H1 (cell line): ENCODE data around the gene HIPK2. TPM values are rescaled to one million over a fixed set of nuclear protein-coding genes. Genes with fewer than 3 reads are reported as not detected.

Source experiments
- CTCF ChIA-PET: fragments of 300-600 bp; sonication (Branson Sonifier 250); formaldehyde crosslinking; loops from one replicate; lab custom pipeline; 2021; ENCODE audit not compliant: partially characterized antibody; lab: Charles Lee
- POLR2A ChIA-PET: fragments of 300-600 bp; sonication (Branson Sonifier 250); formaldehyde crosslinking; loops from one replicate; lab custom pipeline; 2021; ENCODE audit warnings: inconsistent platforms; ENCODE audit not compliant: partially characterized antibody; lab: Charles Lee
- DNase-seq, 2 experiments: peaks; one replicate each; pipeline versions ENCODE4 v3.0.0 to v3.0.0-alpha.2; 2010 to 2022; ENCODE audit warnings: low spot score in 2 of 2, low read depth in 1 of 2, mixed read lengths in 1 of 2
- FAIRE-seq: peaks from 2 replicates; lab custom pipeline; 2011; peaks lifted over from hg19 to GRCh38; lab: Jason Lieb, UNC
- H2AFZ ChIP-seq: 2 replicates; pipeline ENCODE4 v1.8.1; 2012; ENCODE audit warnings: low read length, inconsistent platforms
- H2AK5ac ChIP-seq: 2 replicates; pipeline ENCODE4 v1.6.1; 2013; ENCODE audit warnings: low read depth, low read length
- H2BK120ac ChIP-seq: replicated peaks from 2 replicates; pipeline ENCODE3; 2013; ENCODE audit warnings: low read depth, low read length, inconsistent platforms
- H2BK12ac ChIP-seq: 2 replicates; pipeline ENCODE4 v1.6.1; 2013; ENCODE audit warnings: low read depth, low read length
- H2BK15ac ChIP-seq: 2 replicates; pipeline ENCODE4 v1.6.1; 2013; ENCODE audit warnings: low read length
- H2BK20ac ChIP-seq: 2 replicates; pipeline ENCODE4 v1.6.1; 2013; ENCODE audit warnings: low read length
- H2BK5ac ChIP-seq: 2 replicates; pipeline ENCODE4 v1.6.1; 2013; ENCODE audit warnings: low read depth, low read length
- H3K14ac ChIP-seq: 2 replicates; pipeline ENCODE4 v1.6.1; 2013; ENCODE audit warnings: inconsistent platforms; ENCODE audit not compliant: insufficient read length
- H3K18ac ChIP-seq: 2 replicates; pipeline ENCODE4 v1.6.1; 2013; ENCODE audit warnings: low read length; ENCODE audit errors: extremely low read depth
- H3K23ac ChIP-seq: 2 replicates; pipeline ENCODE4 v1.6.1; 2013; ENCODE audit warnings: inconsistent platforms; ENCODE audit not compliant: insufficient read length
- H3K23me2 ChIP-seq: 2 replicates; pipeline ENCODE4 v1.6.1; 2013; ENCODE audit warnings: low read depth, low read length
- H3K27ac ChIP-seq: 2 replicates; pipeline ENCODE4 v1.6.1; 2011; ENCODE audit warnings: low read depth, low read length, inconsistent platforms
- H3K27me3 ChIP-seq, 4 experiments: replicated peaks in 1 of 4; 1 replicate in 1 of 4; 2 replicates in 3 of 4; pipeline versions ENCODE4 v1.6.1 to v1.8.1; 2011 to 2013; ENCODE audit warnings: low read length in 3 of 4, mild to moderate bottlenecking in 3 of 4, inconsistent platforms in 2 of 4, mixed read lengths in 2 of 4, moderate library complexity in 1 of 4; ENCODE audit not compliant: control insufficient read depth in 3 of 4, insufficient read depth in 3 of 4; ENCODE audit errors: extremely low read depth in 1 of 4
- H3K36me3 ChIP-seq, 4 experiments: 2 replicates each; pipeline versions ENCODE4 v1.6.1 to v1.8.1; 2011 to 2013; ENCODE audit warnings: mild to moderate bottlenecking in 4 of 4, low read length in 3 of 4, moderate library complexity in 2 of 4, control low read depth in 1 of 4, inconsistent platforms in 1 of 4; ENCODE audit not compliant: insufficient read depth in 4 of 4, control insufficient read depth in 2 of 4
- H3K4ac ChIP-seq: replicated peaks from 2 replicates; pipeline ENCODE3; 2013; ENCODE audit warnings: low read length, low read depth, mixed read lengths, inconsistent platforms; ENCODE audit not compliant: insufficient read length
- H3K4me1 ChIP-seq, 4 experiments: replicated peaks in 1 of 4; 1 replicate in 1 of 4; 2 replicates in 3 of 4; pipeline versions ENCODE4 v1.6.1 to v1.8.1; 2011 to 2013; ENCODE audit warnings: low read length in 3 of 4, inconsistent platforms in 2 of 4, mixed read lengths in 1 of 4; ENCODE audit not compliant: insufficient read depth in 4 of 4, control insufficient read depth in 3 of 4
- H3K4me2 ChIP-seq, 2 experiments: 2 replicates each; pipeline versions ENCODE4 v1.6.1 to v1.8.1; 2011 to 2013; ENCODE audit warnings: low read depth in 2 of 2, low read length in 2 of 2, control low read depth in 1 of 2, inconsistent platforms in 1 of 2, mild to moderate bottlenecking in 1 of 2; ENCODE audit not compliant: insufficient read depth in 1 of 2
- H3K4me3 ChIP-seq, 4 experiments: fragments of 200-600, 300-600 bp in 1 of 4; sonication (generic), shearing (Covaris generic), sonication (Bioruptor Twin) in 1 of 4; 2 replicates each; pipeline versions ENCODE4 v1.5.1 to v1.8.1; 2011 to 2016; ENCODE audit warnings: low read length in 4 of 4, low read depth in 3 of 4, control low read depth in 2 of 4, inconsistent platforms in 2 of 4, mild to moderate bottlenecking in 2 of 4, mixed read lengths in 1 of 4, moderate library complexity in 1 of 4; ENCODE audit not compliant: insufficient read depth in 2 of 4; ENCODE audit errors: extremely low read depth in 1 of 4
- H3K56ac ChIP-seq: replicated peaks from 2 replicates; pipeline ENCODE3; 2013; ENCODE audit warnings: low read depth, mild to moderate bottlenecking, mixed read lengths, low read length, inconsistent platforms; ENCODE audit not compliant: insufficient read length
- H3K79me1 ChIP-seq: 2 replicates; pipeline ENCODE4 v1.6.1; 2013; ENCODE audit warnings: low read depth, low read length, control low read depth
- H3K79me2 ChIP-seq, 2 experiments: 2 replicates each; pipeline versions ENCODE4 v1.6.1 to v1.8.1; 2012 to 2013; ENCODE audit warnings: low read length in 2 of 2, mild to moderate bottlenecking in 2 of 2, inconsistent platforms in 1 of 2; ENCODE audit not compliant: insufficient read depth in 2 of 2, control insufficient read depth in 1 of 2
- H3K9ac ChIP-seq, 4 experiments: replicated peaks in 1 of 4; 1 replicate in 1 of 4; 2 replicates in 3 of 4; pipeline versions ENCODE4 v1.6.1 to v1.8.1; 2011 to 2013; ENCODE audit warnings: low read depth in 3 of 4, low read length in 3 of 4, control low read depth in 2 of 4, mild to moderate bottlenecking in 2 of 4, moderate library complexity in 2 of 4, inconsistent platforms in 1 of 4; ENCODE audit errors: extremely low read depth in 1 of 4
- H3K9me3 ChIP-seq, 2 experiments: 2 replicates each; pipeline versions ENCODE4 v1.6.1 to v1.8.1; 2012 to 2013; ENCODE audit warnings: mild to moderate bottlenecking in 2 of 2, moderate library complexity in 2 of 2, control low read depth in 1 of 2, inconsistent platforms in 1 of 2, low read depth in 1 of 2, low read length in 1 of 2, mixed read lengths in 1 of 2; ENCODE audit not compliant: insufficient read depth in 2 of 2
- H4K20me1 ChIP-seq, 2 experiments: replicated peaks in 1 of 2; 2 replicates each; pipeline versions ENCODE3 to v1.8.1; 2011 to 2013; ENCODE audit warnings: inconsistent platforms in 2 of 2, low read length in 2 of 2, mild to moderate bottlenecking in 1 of 2; ENCODE audit not compliant: insufficient read depth in 2 of 2, control insufficient read depth in 1 of 2
- H4K5ac ChIP-seq: 2 replicates; pipeline ENCODE4 v1.6.1; 2013; ENCODE audit warnings: low read length, low read depth, mixed read lengths, inconsistent platforms; ENCODE audit not compliant: insufficient read length
- H4K8ac ChIP-seq: 2 replicates; pipeline ENCODE4 v1.8.0; 2013; ENCODE audit warnings: mild to moderate bottlenecking, moderate library complexity, low read length, inconsistent platforms; ENCODE audit not compliant: insufficient read depth; ENCODE audit errors: extremely low read depth
- H4K91ac ChIP-seq: replicated peaks from 2 replicates; pipeline ENCODE3; 2013; ENCODE audit warnings: low read length, mixed read lengths, inconsistent platforms; ENCODE audit not compliant: insufficient read length
- GTF2F1 ChIP-seq: IDR thresholded peaks from 2 replicates; pipeline ENCODE4 v1.6.1; 2012; ENCODE audit warnings: low read depth, low read length, improper control_type of control experiment, borderline replicate concordance
- JUND ChIP-seq: IDR thresholded peaks from 2 replicates; pipeline ENCODE4 v1.6.1; 2011; ENCODE audit warnings: mild to moderate bottlenecking, improper control_type of control experiment, low read length
- MAFK ChIP-seq: IDR thresholded peaks from 2 replicates; pipeline ENCODE4 v1.6.1; 2012; ENCODE audit warnings: low read depth, mild to moderate bottlenecking, improper control_type of control experiment, low read length
- PHF8 ChIP-seq: fragments of 200-600 bp; sonication (generic); conservative IDR thresholded peaks from 2 replicates; pipeline ENCODE4 v1.7.1; 2012; ENCODE audit warnings: low read depth, mild to moderate bottlenecking, inconsistent platforms, low read length, moderate library complexity
- TCF12 ChIP-seq: IDR thresholded peaks from 2 replicates; pipeline ENCODE4 v1.6.1; 2011; ENCODE audit warnings: low read depth, mild to moderate bottlenecking, low read length
- TEAD4 ChIP-seq: IDR thresholded peaks from 2 replicates; pipeline ENCODE4 v1.6.1; 2012; ENCODE audit warnings: low read depth, low read length, inconsistent platforms, mixed read lengths
- WGBS, 2 experiments: shearing (Covaris generic) in 1 of 2; methylation state at CpG; one replicate each; pipeline versions ENCODE4 v1.1.6 to v1.1.7; 2013 to 2015; ENCODE audit warnings: low lambda C conversion rate in 2 of 2, mixed read lengths in 2 of 2, inconsistent platforms in 1 of 2, low coverage in 1 of 2, missing lambda C conversion rate in 1 of 2; ENCODE audit not compliant: insufficient replicate concordance in 2 of 2, insufficient coverage in 1 of 2, insufficient read length in 1 of 2; ENCODE audit errors: extremely low coverage in 1 of 2, missing lambda C conversion rate in 1 of 2; 5-methylcytosine and 5-hydroxymethylcytosine counted together
- polyA plus RNA-seq, 7 experiments: library from polyadenylated mRNA; depleted of rRNA in 3 of 7; stranded (reverse) in 5 of 7; unstranded in 2 of 7; fragments of >200 nt in 5 of 7; fragments of 200-250 nt in 2 of 7; gene quantifications; 1 replicate in 5 of 7; 2 replicates in 1 of 7; 4 replicates in 1 of 7; pipeline versions ENCODE4 v1.2.1 to v1.2.3, GENCODE V29; 2011 to 2013; ENCODE audit warnings: missing spikeins in 2 of 7, mixed read lengths in 2 of 7
- total RNA-seq: library from RNA; stranded (reverse); fragmentation: NEBNext Ultra II Directional; extraction: Animal tissue kit (Norgen Biotek cat#: 25700); gene quantifications from 2 replicates; pipeline ENCODE4 v1.2.1, GENCODE V29; 2021
- TF ChIP-seq, protein P1 (sequence below): IDR thresholded peaks from 2 replicates; pipeline ENCODE4 v1.6.1; 2011; ENCODE audit warnings: low read depth, mild to moderate bottlenecking, low read length; ENCODE audit not compliant: insufficient read depth
- TF ChIP-seq, protein P2 (sequence below): IDR thresholded peaks from 2 replicates; pipeline ENCODE4 v1.6.1; 2011; ENCODE audit warnings: low read length, improper control_type of control experiment

The HIPK2 gene
- total and polyA plus RNA-seq, 2 of the 8 experiments (the other 6 are each of a cell fraction or from before 2014, with no cell fraction given) = 8.3 to 24.3 TPM

DNA sequence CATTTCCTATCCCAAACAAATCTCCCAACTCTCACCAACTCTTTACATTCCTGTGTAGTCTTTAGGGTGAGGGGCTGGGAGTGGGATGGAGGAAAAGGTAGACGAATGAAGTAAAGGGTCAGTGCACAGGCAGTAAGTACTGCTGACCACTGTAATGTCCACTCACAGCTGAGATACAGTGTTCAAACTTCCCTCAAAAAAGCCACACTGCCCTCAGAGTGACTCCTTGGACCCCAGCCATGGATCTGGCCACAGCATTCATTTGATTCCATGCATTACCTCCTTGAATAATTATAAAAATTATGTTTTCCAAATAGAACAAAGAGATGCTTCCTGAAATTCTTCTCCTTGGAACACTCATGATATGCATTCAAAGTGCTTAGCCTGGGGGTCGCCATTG is 19.8 kb upstream of the HIPK2 start:
- Histone ChIP-seq H2BK20ac (no peak overlapping the region), H3K36me3 (no peaks in the 10 kb centered on the region), H3K79me2 (no peaks in the 10 kb centered on the region), H2BK120ac (no peak overlapping the region), H2BK5ac (no peak overlapping the region), H3K56ac (no peak overlapping the region), H3K27ac (no peak overlapping the region), H2BK12ac (no peak overlapping the region), H2AK5ac (no peak overlapping the region), H3K14ac (no peak overlapping the region), H3K18ac (no peak overlapping the region), H4K8ac (no peak overlapping the region), H2BK15ac (no peak overlapping the region), H3K4ac (no peak overlapping the region), H3K79me1 (no peaks in the 10 kb centered on the region), H4K20me1 (no peaks in the 10 kb centered on the region), H3K4me1 (no peaks in the 10 kb centered on the region), H4K91ac (no peak overlapping the region), H3K9ac (no peak overlapping the region), H4K5ac (no peak overlapping the region), H3K23me2 (no peaks in the 10 kb centered on the region), H2AFZ (no peak overlapping the region), H3K27me3 (no peaks in the 10 kb centered on the region), H3K23ac (no peak overlapping the region), H3K4me2 (no peak overlapping the region), H3K9me3 (0 out of 4 replicates have a peak, but pooled peaks cover 2 to 5% of the 10 kb centered on the region in 2 experiments), H3K4me3 (no peak overlapping the region)
- CTCF ChIA-PET = interaction anchor here (0.8 kb wide), 1 partner anchor 169 kb away, joined by 3 read pairs; no protein-coding TSS in a partner anchor
- FAIRE-seq (no peak), DNase-seq (no peak)
- WGBS, 2 experiments = 91% methylated on average over 2 of the region's 2 CpGs; no CpG with 5 or more reads in 1 of the 2 experiments
- TF ChIP-seq, protein P1, sequence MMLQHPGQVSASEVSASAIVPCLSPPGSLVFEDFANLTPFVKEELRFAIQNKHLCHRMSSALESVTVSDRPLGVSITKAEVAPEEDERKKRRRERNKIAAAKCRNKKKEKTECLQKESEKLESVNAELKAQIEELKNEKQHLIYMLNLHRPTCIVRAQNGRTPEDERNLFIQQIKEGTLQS = no peak
- TF ChIP-seq PHF8 (no peak), JUND (no peak), MAFK (no peak), TEAD4 (no peak), TCF12 (no peak), GTF2F1 (no peak)
- TF ChIP-seq, protein P2, sequence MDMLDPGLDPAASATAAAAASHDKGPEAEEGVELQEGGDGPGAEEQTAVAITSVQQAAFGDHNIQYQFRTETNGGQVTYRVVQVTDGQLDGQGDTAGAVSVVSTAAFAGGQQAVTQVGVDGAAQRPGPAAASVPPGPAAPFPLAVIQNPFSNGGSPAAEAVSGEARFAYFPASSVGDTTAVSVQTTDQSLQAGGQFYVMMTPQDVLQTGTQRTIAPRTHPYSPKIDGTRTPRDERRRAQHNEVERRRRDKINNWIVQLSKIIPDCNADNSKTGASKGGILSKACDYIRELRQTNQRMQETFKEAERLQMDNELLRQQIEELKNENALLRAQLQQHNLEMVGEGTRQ = no peak
- POLR2A ChIA-PET = interaction anchor here (1.2 kb wide), 1 partner anchor 17 kb away, joined by 3 read pairs; no protein-coding TSS in a partner anchor
